ENCODE measurements around the gene TPRKB.
A peak's percentile ranks its signal among the peaks of the same experiment; 100 is the strongest.
"Not testable (repeated sequence)": the region's sequence is repeated elsewhere in the genome, so short reads cannot be mapped to it uniquely, and the experiment has no call there.

Gene TPRKB

GRCh38 chr2:73736855-73737779 is at the start of gene TPRKB:
Gene TPRKB, minus strand, starts transcription at chr2:73737345. Its CDS starts 2,776 bp downstream, at chr2:73734569.
- peak; percentile 94 for DNase-seq

- not testable (repeated sequence) for DNase-seq
Measured at GRCh38 chr2:73783883-73784282, 46.7 kb upstream of the TPRKB start, which contains the start of gene C2orf78. Gene C2orf78, plus strand, starts transcription at chr2:73784183. Its CDS starts 127 bp downstream, at chr2:73784310.

GRCh38 chr2:73783402-73783801 is 46.3 kb upstream of the TPRKB start:
- DNase-seq = not testable (repeated sequence)

GRCh38 chr2:73780237-73780582 is 43.1 kb upstream of the TPRKB start:
- no peak for DNase-seq

GRCh38 chr2:73779467-73780236 is 42.5 kb upstream of the TPRKB start, which contains the start of gene DUSP11:
Gene DUSP11, minus strand, starts transcription at chr2:73780103. Its CDS starts 129 bp downstream, at chr2:73779974.
- peak; percentile 67 for DNase-seq

- not testable (repeated sequence) for DNase-seq
Measured at GRCh38 chr2:73778867-73779466, 41.8 kb upstream of the TPRKB start.

- no peak for DNase-seq
Measured at GRCh38 chr2:73776869-73777519, 39.8 kb upstream of the TPRKB start.

- no peak for DNase-seq
Measured at GRCh38 chr2:73776381-73776780, 39.2 kb upstream of the TPRKB start.

- DNase-seq = no peak
Measured at GRCh38 chr2:73772819-73773218, 35.7 kb upstream of the TPRKB start.

- no peak for DNase-seq
Measured at GRCh38 chr2:73770725-73771124, 33.6 kb upstream of the TPRKB start.

- no peak for DNase-seq
Measured at GRCh38 chr2:73766994-73767393, 29.8 kb upstream of the TPRKB start.

- DNase-seq = no peak
Measured at GRCh38 chr2:73766349-73766748, 29.2 kb upstream of the TPRKB start.

GRCh38 chr2:73764945-73765344 is 27.8 kb upstream of the TPRKB start:
- no peak for DNase-seq

- DNase-seq = no peak
Measured at GRCh38 chr2:73762571-73762970, 25.4 kb upstream of the TPRKB start.

- DNase-seq = no peak
Measured at GRCh38 chr2:73759904-73760303, 22.8 kb upstream of the TPRKB start.

GRCh38 chr2:73759285-73759764 is 22.2 kb upstream of the TPRKB start:
- DNase-seq = no peak

GRCh38 chr2:73754332-73754731 is 17.2 kb upstream of the TPRKB start:
- DNase-seq = not testable (repeated sequence)

GRCh38 chr2:73749314-73749713 is 12.2 kb upstream of the TPRKB start:
- DNase-seq = no peak

- DNase-seq = no peak
Measured at GRCh38 chr2:73746877-73747208, 9.7 kb upstream of the TPRKB start.

GRCh38 chr2:73746015-73746876 is 9.1 kb upstream of the TPRKB start:
- no peak for DNase-seq

- no peak for DNase-seq
Measured at GRCh38 chr2:73740767-73741166, 3.6 kb upstream of the TPRKB start.

- DNase-seq = no peak
Measured at GRCh38 chr2:73739101-73739500, 2.0 kb upstream of the TPRKB start.

All from NCI-H524 treated with DMSO at 0.1 percent for 48 hours (cell line).